Thyroid gland (tissue), 4 donors: ENCODE data around the gene PILRA.

ENCODE experiments used
- CTCF ChIP-seq, 6 experiments: fragments of 200-600 bp in 3 of 6; fragments of 450-650 bp in 3 of 6; sonication (generic) in 3 of 6; IDR thresholded peaks; one replicate each; pipeline ENCODE4 v1.5.1; 2016 to 2019; ENCODE audit warnings: antibody characterized with exemption in 6 of 6, mild to moderate bottlenecking in 2 of 6, inconsistent platforms in 1 of 6, moderate library complexity in 1 of 6
- POLR2A ChIP-seq, 2 donors: fragments of 450-650 bp; IDR thresholded peaks; one replicate each; pipeline ENCODE4 v1.6.1; 2017; ENCODE audit warnings: antibody characterized with exemption in 2 of 2, mild to moderate bottlenecking in 2 of 2, moderate library complexity in 1 of 2

GRCh38 chr7:100443096-100443840 is 70.0 kb downstream of the PILRA start:
- TF ChIP-seq CTCF (IDR thresholded peaks at IDR 0.05) (no peak), POLR2A (IDR thresholded peaks at IDR 0.05) (no peak)
